Neural cell (in vitro differentiated cells): ENCODE measurements around the gene FBRSL1. TPM values are rescaled to one million over a fixed set of nuclear protein-coding genes. Genes with fewer than 3 reads are reported as not detected.

Experiments
- H2AFZ ChIP-seq: fragments of 200-600, 300-800 bp; sonication (generic), shearing (Covaris generic); 2 replicates; pipeline ENCODE4 v1.6.0; 2014; ENCODE audit warnings: low read depth, mild to moderate bottlenecking, antibody characterized with exemption, low read length, moderate library complexity
- H3F3A ChIP-seq: fragments of 200-600 bp; shearing (Covaris generic); 2 replicates; pipeline ENCODE4 v1.6.1; 2016; ENCODE audit warnings: mild to moderate bottlenecking, moderate library complexity, mixed read lengths, antibody characterized with exemption, low read length; ENCODE audit not compliant: insufficient read depth, poor library complexity, severe bottlenecking
- H3K27ac ChIP-seq: fragments of 200-600, 300-800 bp; sonication (generic), shearing (Covaris generic); 2 replicates; pipeline ENCODE4 v1.5.1; 2014; ENCODE audit warnings: mild to moderate bottlenecking, low read length, moderate library complexity
- H3K27me3 ChIP-seq: fragments of 300-800, 200-600 bp; sonication (generic), shearing (Covaris generic); 2 replicates; pipeline ENCODE4 v1.6.0; 2014; ENCODE audit warnings: mild to moderate bottlenecking, low read depth, low read length, moderate library complexity; ENCODE audit not compliant: insufficient read depth
- H3K36me3 ChIP-seq: fragments of 300-800, 200-600 bp; sonication (generic), shearing (Covaris generic); 2 replicates; pipeline ENCODE4 v1.5.1; 2014; ENCODE audit warnings: mild to moderate bottlenecking, antibody characterized with exemption, low read length, moderate library complexity; ENCODE audit not compliant: insufficient read depth
- H3K4me2 ChIP-seq: fragments of 300-800, 200-600 bp; sonication (generic), shearing (Covaris generic); 2 replicates; pipeline ENCODE4 v1.6.0; 2014; ENCODE audit warnings: mild to moderate bottlenecking, low read length
- H3K4me3 ChIP-seq: fragments of 300-800, 200-600 bp; sonication (generic), shearing (Covaris generic); 2 replicates; pipeline ENCODE4 v1.5.1; 2014; ENCODE audit warnings: mild to moderate bottlenecking, low read length, moderate library complexity
- H3K79me2 ChIP-seq: fragments of 200-600 bp; shearing (Covaris generic); replicated peaks from 2 replicates; pipeline ENCODE4 v1.6.0; 2014; ENCODE audit warnings: mild to moderate bottlenecking, low read length, moderate library complexity; ENCODE audit not compliant: insufficient read depth
- H3K9ac ChIP-seq: fragments of 300-800, 200-600 bp; sonication (generic), shearing (Covaris generic); 2 replicates; pipeline ENCODE4 v1.6.1; 2016; ENCODE audit warnings: mild to moderate bottlenecking, low read length, mixed read lengths
- H3K9me2 ChIP-seq: fragments of 200-600 bp; shearing (Covaris generic); 2 replicates; pipeline ENCODE4 v1.6.1; 2016; ENCODE audit warnings: mild to moderate bottlenecking, low read length, mixed read lengths; ENCODE audit not compliant: insufficient read depth
- H3K9me3 ChIP-seq: fragments of 200-600, 300-800 bp; sonication (generic), shearing (Covaris generic); 2 replicates; pipeline ENCODE4 v1.6.1; 2016; ENCODE audit warnings: mild to moderate bottlenecking, mixed run types, low read length, moderate library complexity, mixed read lengths
- H4K20me1 ChIP-seq: fragments of 200-600 bp; shearing (Covaris generic); 2 replicates; pipeline ENCODE4 v1.6.1; 2016; ENCODE audit warnings: mild to moderate bottlenecking, mixed run types; ENCODE audit not compliant: insufficient read depth
- MXI1 ChIP-seq: fragments of 450-650 bp; conservative IDR thresholded peaks from 2 replicates; pipeline ENCODE4 v1.6.1; 2014; ENCODE audit warnings: antibody characterized with exemption, mild to moderate bottlenecking; ENCODE audit not compliant: poor library complexity, severe bottlenecking
- POLR2AphosphoS5 ChIP-seq: IDR thresholded peaks from 2 replicates; pipeline ENCODE4 v1.6.1; 2012
- RAD21 ChIP-seq: fragments of 450-650 bp; conservative IDR thresholded peaks from 2 replicates; pipeline ENCODE4 v1.6.1; 2014; ENCODE audit warnings: antibody characterized with exemption, mild to moderate bottlenecking, moderate library complexity
- SMC3 ChIP-seq: fragments of 450-650 bp; conservative IDR thresholded peaks from 2 replicates; pipeline ENCODE4 v1.6.1; 2014; ENCODE audit warnings: antibody characterized with exemption, mild to moderate bottlenecking, moderate library complexity; ENCODE audit not compliant: poor library complexity
- TAF1 ChIP-seq: IDR thresholded peaks from 2 replicates; pipeline ENCODE4 v1.6.1; 2012; ENCODE audit warnings: low read depth
- polyA plus RNA-seq: library from polyadenylated mRNA; depleted of rRNA; stranded (reverse); fragments of >200 nt; gene quantifications from 2 replicates; pipeline ENCODE4 v1.2.3, GENCODE V29; 2014
- TF ChIP-seq, protein P1 (sequence below): fragments of 450-650 bp; IDR thresholded peaks from 2 replicates; pipeline ENCODE4 v1.5.1; 2014; ENCODE audit warnings: antibody characterized with exemption, mild to moderate bottlenecking, moderate library complexity; ENCODE audit not compliant: poor library complexity, severe bottlenecking
- TF ChIP-seq, protein P2 (sequence below): IDR thresholded peaks from 2 replicates; pipeline ENCODE4 v1.6.1; 2012; ENCODE audit warnings: borderline replicate concordance

FBRSL1 gene
- polyA plus RNA-seq, 1 donor from 2014 or later, result 11.9 TPM

DNA sequence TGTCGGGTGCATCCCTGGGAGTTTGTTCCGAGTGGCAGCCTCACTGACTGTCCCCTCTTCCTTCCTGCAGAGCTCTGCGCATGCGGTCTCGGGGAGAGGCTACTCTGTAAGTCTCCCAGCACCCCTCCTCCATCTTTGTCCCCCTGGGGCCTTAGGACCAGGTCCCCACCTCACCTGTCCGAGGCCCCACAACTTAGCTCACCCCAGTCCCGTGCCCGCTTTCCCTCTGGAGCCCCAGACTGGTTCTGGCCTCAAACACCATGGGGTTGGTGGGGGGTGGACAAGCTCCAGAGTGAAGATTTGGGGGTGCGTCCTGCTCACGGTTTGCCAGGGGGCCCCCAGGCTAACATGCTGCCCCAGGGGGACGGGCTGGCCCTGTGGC lies 37.9 kb downstream of the FBRSL1 start:
- no peak overlapping the region for H3K4me2 ChIP-seq
- no peak for TF ChIP-seq SMC3
- no peak for TF ChIP-seq MXI1
- TF ChIP-seq TAF1, result no peak
- TF ChIP-seq, protein P1, sequence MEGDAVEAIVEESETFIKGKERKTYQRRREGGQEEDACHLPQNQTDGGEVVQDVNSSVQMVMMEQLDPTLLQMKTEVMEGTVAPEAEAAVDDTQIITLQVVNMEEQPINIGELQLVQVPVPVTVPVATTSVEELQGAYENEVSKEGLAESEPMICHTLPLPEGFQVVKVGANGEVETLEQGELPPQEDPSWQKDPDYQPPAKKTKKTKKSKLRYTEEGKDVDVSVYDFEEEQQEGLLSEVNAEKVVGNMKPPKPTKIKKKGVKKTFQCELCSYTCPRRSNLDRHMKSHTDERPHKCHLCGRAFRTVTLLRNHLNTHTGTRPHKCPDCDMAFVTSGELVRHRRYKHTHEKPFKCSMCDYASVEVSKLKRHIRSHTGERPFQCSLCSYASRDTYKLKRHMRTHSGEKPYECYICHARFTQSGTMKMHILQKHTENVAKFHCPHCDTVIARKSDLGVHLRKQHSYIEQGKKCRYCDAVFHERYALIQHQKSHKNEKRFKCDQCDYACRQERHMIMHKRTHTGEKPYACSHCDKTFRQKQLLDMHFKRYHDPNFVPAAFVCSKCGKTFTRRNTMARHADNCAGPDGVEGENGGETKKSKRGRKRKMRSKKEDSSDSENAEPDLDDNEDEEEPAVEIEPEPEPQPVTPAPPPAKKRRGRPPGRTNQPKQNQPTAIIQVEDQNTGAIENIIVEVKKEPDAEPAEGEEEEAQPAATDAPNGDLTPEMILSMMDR, result no peak
- no peak for TF ChIP-seq RAD21
- TF ChIP-seq POLR2AphosphoS5, result no peak
- TF ChIP-seq, protein P2, sequence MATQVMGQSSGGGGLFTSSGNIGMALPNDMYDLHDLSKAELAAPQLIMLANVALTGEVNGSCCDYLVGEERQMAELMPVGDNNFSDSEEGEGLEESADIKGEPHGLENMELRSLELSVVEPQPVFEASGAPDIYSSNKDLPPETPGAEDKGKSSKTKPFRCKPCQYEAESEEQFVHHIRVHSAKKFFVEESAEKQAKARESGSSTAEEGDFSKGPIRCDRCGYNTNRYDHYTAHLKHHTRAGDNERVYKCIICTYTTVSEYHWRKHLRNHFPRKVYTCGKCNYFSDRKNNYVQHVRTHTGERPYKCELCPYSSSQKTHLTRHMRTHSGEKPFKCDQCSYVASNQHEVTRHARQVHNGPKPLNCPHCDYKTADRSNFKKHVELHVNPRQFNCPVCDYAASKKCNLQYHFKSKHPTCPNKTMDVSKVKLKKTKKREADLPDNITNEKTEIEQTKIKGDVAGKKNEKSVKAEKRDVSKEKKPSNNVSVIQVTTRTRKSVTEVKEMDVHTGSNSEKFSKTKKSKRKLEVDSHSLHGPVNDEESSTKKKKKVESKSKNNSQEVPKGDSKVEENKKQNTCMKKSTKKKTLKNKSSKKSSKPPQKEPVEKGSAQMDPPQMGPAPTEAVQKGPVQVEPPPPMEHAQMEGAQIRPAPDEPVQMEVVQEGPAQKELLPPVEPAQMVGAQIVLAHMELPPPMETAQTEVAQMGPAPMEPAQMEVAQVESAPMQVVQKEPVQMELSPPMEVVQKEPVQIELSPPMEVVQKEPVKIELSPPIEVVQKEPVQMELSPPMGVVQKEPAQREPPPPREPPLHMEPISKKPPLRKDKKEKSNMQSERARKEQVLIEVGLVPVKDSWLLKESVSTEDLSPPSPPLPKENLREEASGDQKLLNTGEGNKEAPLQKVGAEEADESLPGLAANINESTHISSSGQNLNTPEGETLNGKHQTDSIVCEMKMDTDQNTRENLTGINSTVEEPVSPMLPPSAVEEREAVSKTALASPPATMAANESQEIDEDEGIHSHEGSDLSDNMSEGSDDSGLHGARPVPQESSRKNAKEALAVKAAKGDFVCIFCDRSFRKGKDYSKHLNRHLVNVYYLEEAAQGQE, result no peak
- H3K36me3 ChIP-seq, result no peaks in the 10 kb centered on the region
- no peaks in the 10 kb centered on the region for H4K20me1 ChIP-seq
- no peaks in the 10 kb centered on the region for H3K9me3 ChIP-seq
- H3K4me3 ChIP-seq, result no peak overlapping the region
- H3K79me2 ChIP-seq, result no peaks in the 10 kb centered on the region
- H2AFZ ChIP-seq, result no peak overlapping the region
- H3F3A ChIP-seq, result no peaks in the 10 kb centered on the region
- H3K27ac ChIP-seq, result no peak overlapping the region
- no peaks in the 10 kb centered on the region for H3K9me2 ChIP-seq
- no peak overlapping the region for H3K9ac ChIP-seq
- H3K27me3 ChIP-seq, result no peaks in the 10 kb centered on the region

DNA sequence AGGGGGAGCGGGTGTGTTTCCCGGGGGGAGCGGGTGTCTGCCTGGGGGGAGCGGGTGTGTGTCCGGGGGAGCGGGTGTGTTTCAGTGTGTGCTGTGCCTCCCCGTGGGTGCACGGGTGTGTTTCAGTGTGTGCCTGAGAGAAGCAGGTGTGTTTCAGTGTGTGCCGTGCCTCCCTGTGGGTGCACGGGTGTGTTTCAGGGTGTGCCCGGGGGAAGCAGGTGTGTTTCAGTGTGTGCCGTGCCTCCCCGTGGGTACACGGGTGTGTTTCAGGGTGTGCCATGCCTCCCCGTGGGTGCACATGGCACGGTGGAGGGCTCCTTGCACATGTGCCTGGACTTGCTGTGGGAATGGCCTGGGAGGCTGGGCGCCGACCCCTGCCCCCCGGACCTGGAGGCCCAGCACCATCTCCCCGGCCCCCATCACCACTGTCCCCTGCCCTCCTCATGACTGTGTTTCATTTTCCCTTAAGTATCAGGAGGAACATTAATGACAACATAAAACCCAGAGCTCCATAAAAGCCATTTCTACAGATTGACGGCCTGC lies 38.7 kb downstream of the FBRSL1 start:
- Histone ChIP-seq H3K27ac (no peak overlapping the region), H3K4me2 (no peak overlapping the region), H3K9ac (no peak overlapping the region)

More for the DNA sequence above, 38.7 kb downstream of the FBRSL1 start:
- Histone ChIP-seq H3K4me3 (no peak overlapping the region), H3K36me3 (no peaks in the 10 kb centered on the region), H3K9me2 (no peaks in the 10 kb centered on the region), H3F3A (no peaks in the 10 kb centered on the region), H3K9me3 (no peaks in the 10 kb centered on the region), H3K79me2 (no peaks in the 10 kb centered on the region), H3K27me3 (no peaks in the 10 kb centered on the region), H2AFZ (no peak overlapping the region), H4K20me1 (no peaks in the 10 kb centered on the region)
- TF ChIP-seq, protein P2, result no peak
- no peak for TF ChIP-seq RAD21
- TF ChIP-seq SMC3, result no peak
